NCI-H1417 treated with DMSO at 0.1 percent for 48 hours (cell line): ENCODE measurements around the gene TGFBR3.
"Not testable (repeated sequence)": the region's sequence is repeated elsewhere in the genome, so short reads cannot be mapped to it uniquely, and the experiment has no call there.

Experiments used
- DNase-seq: peaks from one replicate; lab custom pipeline; 2025; lab: John Stamatoyannopoulos, UW

Gene TGFBR3

GRCh38 chr1:91847851-91848250 lies 38.1 kb downstream of the TGFBR3 start:
- no peak for DNase-seq

GRCh38 chr1:91846639-91847013 lies 39.3 kb downstream of the TGFBR3 start:
- DNase-seq = no peak

- DNase-seq = peak; percentile 93
Measured at GRCh38 chr1:91846007-91846638, 39.8 kb downstream of the TGFBR3 start.

GRCh38 chr1:91844862-91845528 lies 41.0 kb downstream of the TGFBR3 start:
- no peak for DNase-seq

GRCh38 chr1:91843843-91844242 lies 42.1 kb downstream of the TGFBR3 start:
- no peak for DNase-seq

GRCh38 chr1:91842563-91842962 lies 43.4 kb downstream of the TGFBR3 start:
- no peak for DNase-seq

- no peak for DNase-seq
Measured at GRCh38 chr1:91842056-91842455, 43.9 kb downstream of the TGFBR3 start.

GRCh38 chr1:91840276-91840675 lies 45.7 kb downstream of the TGFBR3 start:
- DNase-seq = not testable (repeated sequence)

GRCh38 chr1:91836331-91837040 lies 49.5 kb downstream of the TGFBR3 start:
- no peak for DNase-seq

GRCh38 chr1:91835087-91835521 lies 50.8 kb downstream of the TGFBR3 start:
- no peak for DNase-seq

- not testable (repeated sequence) for DNase-seq
Measured at GRCh38 chr1:91834549-91834948, 51.4 kb downstream of the TGFBR3 start.

GRCh38 chr1:91833946-91834345 lies 52.0 kb downstream of the TGFBR3 start:
- no peak for DNase-seq

GRCh38 chr1:91831132-91831930 lies 54.6 kb downstream of the TGFBR3 start:
- no peak for DNase-seq

- DNase-seq = no peak
Measured at GRCh38 chr1:91830242-91831131, 55.5 kb downstream of the TGFBR3 start.

- DNase-seq = no peak
Measured at GRCh38 chr1:91829293-91830153, 56.4 kb downstream of the TGFBR3 start.

- DNase-seq = no peak
Measured at GRCh38 chr1:91828583-91829281, 57.2 kb downstream of the TGFBR3 start.

GRCh38 chr1:91827459-91828321 lies 58.3 kb downstream of the TGFBR3 start:
- no peak for DNase-seq

GRCh38 chr1:91827087-91827458 lies 58.9 kb downstream of the TGFBR3 start:
- DNase-seq = no peak

GRCh38 chr1:91826649-91827048 lies 59.3 kb downstream of the TGFBR3 start:
- no peak for DNase-seq
